GM19438 (cell line): ENCODE data around the gene CMTM7.
A peak's percentile ranks its signal among the peaks of the same experiment; 100 is the strongest.
"Not testable (repeated sequence)": the region's sequence is repeated elsewhere in the genome, so short reads cannot be mapped to it uniquely, and the experiment has no call there.

Source experiments
- ATAC-seq: cut with Tn5 transposase; IDR thresholded peaks from one replicate; pipeline ENCODE4 v1.9.1; 2021; ENCODE audit warnings: low read depth; ENCODE audit not compliant: unreplicated experiment

Gene CMTM7

GRCh38 chr3:32455609-32456428 is 64.2 kb downstream of the CMTM7 start:
- ATAC-seq: peak; percentile 48

GRCh38 chr3:32456429-32457130 is 64.9 kb downstream of the CMTM7 start:
- no peak for ATAC-seq

GRCh38 chr3:32457971-32458471 is 66.4 kb downstream of the CMTM7 start:
- ATAC-seq: no peak

- no peak for ATAC-seq
Observed at GRCh38 chr3:32459450-32459849, 67.8 kb downstream of the CMTM7 start.

DNA sequence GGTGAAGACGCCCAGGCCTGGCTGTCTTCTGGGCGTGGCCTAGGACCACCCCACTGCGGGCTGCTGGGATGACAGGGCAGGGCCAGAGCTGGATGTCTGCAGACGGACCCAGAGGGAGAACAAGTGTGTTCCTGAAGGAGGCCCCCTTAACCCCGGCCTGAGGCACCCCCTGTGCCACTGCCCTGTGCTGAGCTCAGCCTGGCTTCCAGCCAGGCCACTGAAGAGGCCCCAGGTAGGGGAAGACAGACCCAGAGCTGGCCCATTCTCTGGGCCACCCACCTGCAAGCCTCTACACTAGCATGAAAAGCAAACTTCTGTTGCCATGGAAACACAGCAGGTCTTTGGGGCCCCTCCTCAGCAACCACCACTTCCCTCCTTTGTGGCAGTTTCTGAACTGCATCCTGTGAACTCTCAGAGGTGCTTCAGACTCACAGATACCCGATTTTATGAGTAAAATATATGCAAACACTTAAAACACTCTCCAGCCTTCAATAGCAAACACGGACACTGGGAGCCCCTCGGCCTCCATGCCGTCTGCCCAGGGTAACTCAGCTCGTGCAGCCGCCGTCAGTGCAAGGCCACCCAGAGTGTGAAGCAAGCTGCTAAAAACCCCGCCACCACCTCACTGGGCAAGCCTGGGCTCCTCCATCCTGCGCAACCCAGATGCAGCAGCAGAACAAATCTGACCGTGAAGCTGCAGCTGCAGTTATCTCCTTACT is 68.5 kb downstream of the CMTM7 start:
- ATAC-seq: peak; percentile 91

- ATAC-seq: not testable (repeated sequence)
Observed at GRCh38 chr3:32460817-32461496, 69.3 kb downstream of the CMTM7 start.

DNA sequence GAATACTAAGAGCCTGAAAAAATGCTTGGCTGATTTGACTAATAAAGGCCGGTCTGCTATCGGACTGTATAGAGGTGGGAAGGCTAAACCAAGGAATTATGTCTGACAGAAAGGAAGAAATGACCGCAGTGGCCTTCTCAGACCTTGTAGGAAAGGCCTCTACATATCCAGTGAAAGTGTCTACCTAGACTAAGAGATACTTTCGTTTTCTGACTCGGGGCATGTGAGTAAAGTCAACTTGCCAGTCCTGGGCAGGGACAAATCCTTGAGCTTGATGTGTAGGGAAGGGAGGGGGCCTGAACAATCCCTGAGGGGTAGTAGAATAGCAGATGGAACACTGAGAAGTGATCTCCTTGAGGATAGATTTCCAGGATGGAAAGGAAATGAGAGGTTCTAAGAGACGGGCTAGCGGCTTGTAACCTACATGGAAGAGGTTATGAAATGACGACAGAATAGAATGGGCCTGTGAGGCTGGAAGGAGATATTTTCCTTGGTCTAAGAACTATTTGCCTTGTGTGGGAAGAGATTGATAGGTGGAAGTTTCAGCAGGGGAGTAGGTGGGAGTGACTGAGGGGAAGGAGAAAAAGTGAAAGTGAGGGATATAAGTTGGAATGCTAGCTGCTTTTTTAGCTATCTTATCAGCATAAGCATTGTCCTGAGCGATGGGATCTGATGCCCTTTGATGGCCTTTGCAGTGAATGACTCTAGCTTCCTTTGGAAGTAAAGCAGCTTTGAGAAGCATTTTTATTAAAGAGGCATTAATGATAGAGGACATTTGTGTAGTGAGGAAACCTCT is 70.7 kb downstream of the CMTM7 start:
- not testable (repeated sequence) for ATAC-seq

DNA sequence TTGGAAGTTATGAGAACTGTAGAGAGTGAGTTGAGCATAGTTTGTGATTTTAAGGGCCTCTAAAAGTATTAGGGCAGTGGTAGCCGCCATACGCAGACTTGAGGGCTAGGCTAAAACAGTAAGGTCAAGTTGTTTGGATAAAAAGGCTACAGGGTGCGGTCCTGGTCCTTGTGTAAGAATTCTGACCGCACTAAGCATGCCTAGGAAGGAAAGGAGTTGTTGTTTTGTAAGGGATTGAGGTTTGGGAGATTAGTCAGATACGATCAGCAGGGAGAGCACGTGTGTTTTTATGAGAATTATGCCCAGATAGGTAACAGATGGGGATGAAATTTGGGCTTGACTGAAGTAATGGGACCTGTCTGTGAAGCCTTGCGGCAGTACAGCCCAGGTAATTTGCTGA is 71.8 kb downstream of the CMTM7 start:
- not testable (repeated sequence) for ATAC-seq

DNA sequence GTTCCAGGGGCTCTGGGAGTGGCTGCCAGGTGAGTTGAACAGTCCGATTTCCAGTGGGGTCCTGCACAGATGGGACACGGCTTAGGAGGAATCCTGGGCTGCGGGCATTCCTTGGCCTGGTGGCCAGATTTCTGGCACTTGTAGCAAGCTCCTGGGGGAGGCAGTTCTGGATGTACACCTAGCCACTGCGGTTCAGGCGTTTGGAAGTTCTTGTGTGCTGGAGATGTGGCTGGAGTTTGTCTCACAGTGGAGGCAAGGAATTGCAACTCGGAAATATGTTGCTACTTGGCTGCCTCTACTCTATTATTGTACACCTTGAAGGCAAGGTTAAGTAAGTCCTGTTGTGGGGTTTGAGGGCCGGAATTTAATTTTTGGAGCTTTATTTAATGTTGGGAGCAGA is 73.1 kb downstream of the CMTM7 start:
- ATAC-seq: not testable (repeated sequence)

GRCh38 chr3:32466808-32467207 is 75.2 kb downstream of the CMTM7 start:
- not testable (repeated sequence) for ATAC-seq

DNA sequence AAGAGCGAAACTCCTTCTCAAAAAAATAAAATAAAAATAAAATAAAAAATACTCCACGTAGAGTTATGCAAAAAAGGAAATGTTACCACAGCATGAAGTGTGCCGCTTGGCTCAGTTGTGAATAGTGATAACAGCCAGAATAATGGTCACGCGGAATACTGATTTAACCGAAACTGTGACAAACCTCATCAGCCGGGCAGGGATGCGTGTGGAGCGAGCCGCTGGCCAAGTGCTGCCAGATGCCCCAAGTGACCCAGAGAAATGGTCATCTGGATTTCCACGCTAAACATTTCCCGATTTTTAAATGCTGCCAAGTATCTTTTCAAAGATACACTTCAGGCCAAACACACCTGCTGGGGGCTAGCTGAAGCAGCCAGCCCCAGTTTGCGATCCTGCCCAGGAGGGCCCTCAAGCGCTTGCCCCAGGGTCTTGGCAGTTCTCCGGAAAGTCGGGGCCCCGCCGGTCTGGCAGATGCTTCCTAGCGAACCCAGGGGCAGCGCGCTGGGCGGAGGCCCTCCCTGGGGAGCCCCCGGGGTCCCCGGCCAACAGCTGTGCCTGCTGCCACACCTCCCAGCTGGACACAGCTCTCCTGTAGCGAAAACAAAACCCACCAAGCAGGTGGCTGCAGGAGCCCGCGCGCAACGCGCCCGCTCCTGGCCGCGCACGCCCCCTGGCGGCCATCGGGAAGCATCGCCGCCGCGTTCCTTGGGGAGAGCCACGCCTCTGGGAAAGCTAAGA is 75.8 kb downstream of the CMTM7 start:
- ATAC-seq: peak; percentile 68

- peak; percentile 33 for ATAC-seq
Observed at GRCh38 chr3:32469151-32469874, 77.7 kb downstream of the CMTM7 start.

DNA sequence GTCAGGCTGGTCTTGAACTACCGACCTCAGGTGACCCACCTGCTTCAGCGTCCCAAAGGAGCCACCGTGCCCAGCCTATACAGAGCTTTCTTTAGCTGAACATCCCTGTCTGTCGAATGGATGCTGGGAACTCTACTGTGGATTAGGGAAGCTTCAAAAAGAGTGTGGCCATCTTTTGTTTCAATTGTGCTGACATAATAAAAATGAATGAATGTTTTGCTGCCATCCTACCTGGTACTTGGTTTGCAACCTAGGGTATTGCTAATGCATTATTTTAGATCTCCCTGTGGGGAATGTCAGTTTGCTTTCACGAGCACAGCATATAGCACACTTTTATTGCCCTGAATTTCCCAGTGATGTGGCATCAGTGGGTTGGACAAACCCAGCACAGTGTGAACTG is 78.7 kb downstream of the CMTM7 start:
- ATAC-seq: no peak

- no peak for ATAC-seq
Observed at GRCh38 chr3:32471246-32471645, 79.6 kb downstream of the CMTM7 start.

DNA sequence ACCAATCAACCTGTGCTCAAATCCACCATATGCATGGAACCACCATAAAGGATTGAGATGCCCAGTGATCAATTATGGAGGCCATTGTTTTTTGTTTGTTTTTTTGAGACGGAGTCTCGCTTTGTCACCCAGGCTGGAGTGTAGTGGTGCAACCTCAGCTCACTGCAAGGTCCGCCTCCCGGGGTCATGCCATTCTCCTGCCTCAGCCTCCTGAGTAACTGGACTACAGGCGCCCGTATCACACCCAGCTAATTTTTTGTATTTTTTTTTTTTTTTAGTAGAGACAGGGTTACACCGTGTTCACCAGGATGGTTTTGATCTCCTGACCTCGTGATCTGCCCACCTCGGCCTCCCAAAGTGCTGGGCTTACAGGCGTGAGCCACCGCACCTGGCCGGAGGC is 80.5 kb downstream of the CMTM7 start:
- not testable (repeated sequence) for ATAC-seq

- no peak for ATAC-seq
Observed at GRCh38 chr3:32474201-32474600, 82.5 kb downstream of the CMTM7 start.

DNA sequence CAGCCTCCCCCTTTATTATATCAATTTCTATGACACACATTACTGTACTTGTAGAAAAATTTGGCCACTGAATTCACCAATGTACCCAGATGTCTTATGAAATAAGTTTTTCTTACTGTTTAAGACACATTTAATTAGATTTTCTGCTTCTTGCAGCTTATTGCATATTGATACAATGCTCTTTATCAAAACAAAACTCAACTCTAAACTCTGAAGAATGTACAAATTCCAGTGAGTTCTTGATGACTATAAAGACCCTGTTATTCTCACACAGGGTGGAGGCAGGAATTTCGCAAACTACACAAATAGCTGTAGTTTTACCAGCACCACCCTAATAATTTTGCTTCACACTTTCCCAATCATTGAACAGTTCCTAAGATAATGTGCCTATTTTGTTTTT is 89.0 kb downstream of the CMTM7 start:
- no peak for ATAC-seq
